Measurements from ENCODE around the gene SULT1C3.
A peak's percentile ranks its signal among the peaks of the same experiment; 100 is the strongest.

Gene SULT1C3

GRCh38 chr2:108239786-108240185, at the start of gene SULT1C3:
Gene SULT1C3 (plus strand): TSS chr2:108239968. CDS start chr2:108247195, 7,227 bp downstream.
- TF ChIP-seq OSR1 (CRISPR knock-in tag; IDR thresholded peaks at IDR 0.05) (no peak), TOX (CRISPR knock-in tag; IDR thresholded peaks at IDR 0.05; ENCODE audit: borderline replicate concordance) (no peak), ZFP3 (CRISPR knock-in tag; IDR thresholded peaks at IDR 0.05) (no peak), CSDC2 (CRISPR knock-in tag; IDR thresholded peaks at IDR 0.05) (no peak), ARNTL (CRISPR knock-in tag; IDR thresholded peaks at IDR 0.05; ENCODE audit: borderline replicate concordance, low read depth) (no peak), ZC3H10 (CRISPR knock-in tag; IDR thresholded peaks at IDR 0.05) (no peak), ZNF8 (CRISPR knock-in tag; IDR thresholded peaks at IDR 0.05) (no peak), RARB (CRISPR knock-in tag; IDR thresholded peaks at IDR 0.05) (no peak), ISL1 (CRISPR knock-in tag; IDR thresholded peaks at IDR 0.05) (no peak), CSRNP3 (CRISPR knock-in tag; IDR thresholded peaks at IDR 0.05) (no peak), GLIS3 (CRISPR knock-in tag; IDR thresholded peaks at IDR 0.05) (no peak), BACH2 (CRISPR knock-in tag; IDR thresholded peaks at IDR 0.05; ENCODE audit: borderline replicate concordance) (no peak)
- no peak for ATAC-seq

GRCh38 chr2:108193251-108193650, 46.5 kb upstream of the SULT1C3 start:
- TF ChIP-seq ISL1 (CRISPR knock-in tag; IDR thresholded peaks at IDR 0.05) (peak; percentile 62), CSDC2 (CRISPR knock-in tag; IDR thresholded peaks at IDR 0.05) (no peak), ZNF565 (CRISPR knock-in tag; conservative IDR thresholded peaks at IDR 0.05; ENCODE audit: low read depth) (no peak), GLIS3 (CRISPR knock-in tag; IDR thresholded peaks at IDR 0.05) (no peak), TCF4 (CRISPR knock-in tag; IDR thresholded peaks at IDR 0.05; ENCODE audit: borderline replicate concordance) (no peak), TOX (CRISPR knock-in tag; IDR thresholded peaks at IDR 0.05; ENCODE audit: borderline replicate concordance) (no peak), RARB (CRISPR knock-in tag; IDR thresholded peaks at IDR 0.05) (no peak), ESRRG (CRISPR knock-in tag; IDR thresholded peaks at IDR 0.05) (no peak)

GRCh38 chr2:108194409-108195132, 45.2 kb upstream of the SULT1C3 start:
- TF ChIP-seq OSR1 (CRISPR knock-in tag; IDR thresholded peaks at IDR 0.05) (no peak), PATZ1 (CRISPR knock-in tag; IDR thresholded peaks at IDR 0.05; ENCODE audit: borderline replicate concordance) (no peak), ZNF70 (CRISPR knock-in tag; IDR thresholded peaks at IDR 0.05) (no peak), ARNTL (CRISPR knock-in tag; IDR thresholded peaks at IDR 0.05; ENCODE audit: borderline replicate concordance, low read depth) (no peak), PPARA (CRISPR knock-in tag; IDR thresholded peaks at IDR 0.05; ENCODE audit: borderline replicate concordance) (no peak), SNAI2 (CRISPR knock-in tag; IDR thresholded peaks at IDR 0.05) (no peak), TCF4 (CRISPR knock-in tag; IDR thresholded peaks at IDR 0.05; ENCODE audit: borderline replicate concordance) (no peak), ZNF565 (CRISPR knock-in tag; conservative IDR thresholded peaks at IDR 0.05; ENCODE audit: low read depth) (no peak), ZNF8 (CRISPR knock-in tag; IDR thresholded peaks at IDR 0.05) (no peak), ZC3H10 (CRISPR knock-in tag; IDR thresholded peaks at IDR 0.05) (no peak)
- peak; percentile 64; the same call in 2 of the 3 replicates for ATAC-seq

More at GRCh38 chr2:108193251-108193650, 46.5 kb upstream of the SULT1C3 start:
- ATAC-seq = peak; percentile 66

- no peak for ATAC-seq
- no peak for TF ChIP-seq ESRRG (CRISPR knock-in tag; IDR thresholded peaks at IDR 0.05)
- TF ChIP-seq TCF4 (CRISPR knock-in tag; IDR thresholded peaks at IDR 0.05; ENCODE audit: borderline replicate concordance) = no peak
- no peak for TF ChIP-seq BACH2 (CRISPR knock-in tag; IDR thresholded peaks at IDR 0.05; ENCODE audit: borderline replicate concordance)
- TF ChIP-seq ISL1 (CRISPR knock-in tag; IDR thresholded peaks at IDR 0.05) = no peak
- TF ChIP-seq OSR1 (CRISPR knock-in tag; IDR thresholded peaks at IDR 0.05) = no peak
These were observed 44.7 kb upstream of the SULT1C3 start for GRCh38 chr2:108195133-108195439.

- no peak for TF ChIP-seq GLIS3 (CRISPR knock-in tag; IDR thresholded peaks at IDR 0.05)
- no peak for TF ChIP-seq OSR1 (CRISPR knock-in tag; IDR thresholded peaks at IDR 0.05)
- no peak for TF ChIP-seq ZC3H10 (CRISPR knock-in tag; IDR thresholded peaks at IDR 0.05)
- no peak for TF ChIP-seq BACH2 (CRISPR knock-in tag; IDR thresholded peaks at IDR 0.05; ENCODE audit: borderline replicate concordance)
- no peak for TF ChIP-seq TSHZ2 (CRISPR knock-in tag; IDR thresholded peaks at IDR 0.05)
- TF ChIP-seq TCF4 (CRISPR knock-in tag; IDR thresholded peaks at IDR 0.05; ENCODE audit: borderline replicate concordance) = no peak
- no peak for TF ChIP-seq PPARA (CRISPR knock-in tag; IDR thresholded peaks at IDR 0.05; ENCODE audit: borderline replicate concordance)
- TF ChIP-seq ZFP30 (CRISPR knock-in tag; IDR thresholded peaks at IDR 0.05) = no peak
- no peak for TF ChIP-seq ZNF8 (CRISPR knock-in tag; IDR thresholded peaks at IDR 0.05)
- TF ChIP-seq CSDC2 (CRISPR knock-in tag; IDR thresholded peaks at IDR 0.05) = no peak
- TF ChIP-seq ZFP3 (CRISPR knock-in tag; IDR thresholded peaks at IDR 0.05) = no peak
- TF ChIP-seq SNAI2 (CRISPR knock-in tag; IDR thresholded peaks at IDR 0.05) = no peak
- ATAC-seq = no peak; the same call in 2 of the 3 replicates
These were observed 40.0 kb upstream of the SULT1C3 start for GRCh38 chr2:108199726-108200125.

Data from SK-N-SH treated with all-trans-retinoic acid at 6 μM for 48 hours (cell line).